HepG2 (cell line): ENCODE data around the gene COPZ2. TPM values are rescaled to one million over a fixed set of nuclear protein-coding genes. Genes with fewer than 3 reads are reported as not detected.
A peak's percentile ranks its signal among the peaks of the same experiment; 100 is the strongest.

ENCODE experiments used
- ADNP ChIP-seq: sonication (generic); formaldehyde crosslinking; IDR thresholded peaks from 2 replicates; pipeline ENCODE4 v1.4.0; 2020; ENCODE audit warnings: missing genetic modification reagents
- ARNTL ChIP-seq: sonication (generic); formaldehyde crosslinking; IDR thresholded peaks from 2 replicates; pipeline ENCODE4 v1.4.0; 2020; ENCODE audit warnings: mild to moderate bottlenecking, missing genetic modification reagents
- CHD4 ChIP-seq: fragments of 200-600 bp; sonication (generic); IDR thresholded peaks from 2 replicates; pipeline ENCODE4 v1.7.0; 2017; ENCODE audit warnings: mild to moderate bottlenecking, low read length, borderline replicate concordance
- GMEB1 ChIP-seq: sonication (generic); formaldehyde crosslinking; IDR thresholded peaks from 2 replicates; pipeline ENCODE4 v1.5.1; 2020; ENCODE audit warnings: missing genetic modification reagents, mild to moderate bottlenecking, borderline replicate concordance
- HOXA7 ChIP-seq: sonication (generic); formaldehyde crosslinking; IDR thresholded peaks from 2 replicates; pipeline ENCODE4 v1.8.1; 2022; ENCODE audit warnings: mild to moderate bottlenecking, missing genetic modification reagents, moderate library complexity
- NAIF1 ChIP-seq: sonication (generic); formaldehyde crosslinking; IDR thresholded peaks from 2 replicates; pipeline ENCODE4 v1.5.0; 2020; ENCODE audit warnings: mild to moderate bottlenecking, missing genetic modification reagents, borderline replicate concordance
- PLRG1 ChIP-seq: fragments of 450-650 bp; conservative IDR thresholded peaks from 2 replicates; pipeline ENCODE4 v1.6.1; 2016
- SUZ12 ChIP-seq: fragments of 150-350 bp; IDR thresholded peaks from 2 replicates; pipeline ENCODE4 v1.6.1; 2014; ENCODE audit warnings: low read depth, low read length
- ZBTB44 ChIP-seq: sonication (generic); formaldehyde crosslinking; IDR thresholded peaks from 2 replicates; pipeline ENCODE4 v1.4.0; 2020; ENCODE audit warnings: missing genetic modification reagents
- ZNF383 ChIP-seq: sonication (generic); formaldehyde crosslinking; IDR thresholded peaks from 2 replicates; pipeline ENCODE4 v1.4.0; 2020; ENCODE audit warnings: missing genetic modification reagents, mild to moderate bottlenecking, borderline replicate concordance
- ZNF510 ChIP-seq: sonication (generic); formaldehyde crosslinking; IDR thresholded peaks from 2 replicates; pipeline ENCODE4 v1.4.0; 2020; ENCODE audit warnings: low read depth, mild to moderate bottlenecking, missing genetic modification reagents
- ZNF543 ChIP-seq: sonication (generic); formaldehyde crosslinking; IDR thresholded peaks from 2 replicates; pipeline ENCODE4 v1.4.0; 2020; ENCODE audit warnings: mild to moderate bottlenecking, missing genetic modification reagents
- ZNF558 ChIP-seq: sonication (generic); formaldehyde crosslinking; IDR thresholded peaks from 2 replicates; pipeline ENCODE4 v1.9.0; 2022; ENCODE audit warnings: mild to moderate bottlenecking, missing genetic modification reagents, borderline replicate concordance
- ZNF619 ChIP-seq: sonication (generic); formaldehyde crosslinking; IDR thresholded peaks from 2 replicates; pipeline ENCODE4 v1.4.0; 2020; ENCODE audit warnings: mild to moderate bottlenecking, missing genetic modification reagents
- ZNF710 ChIP-seq: sonication (generic); formaldehyde crosslinking; IDR thresholded peaks from 2 replicates; pipeline ENCODE4 v1.5.0; 2020; ENCODE audit warnings: mild to moderate bottlenecking, missing genetic modification reagents, borderline replicate concordance
- ZNF777 ChIP-seq: sonication (generic); formaldehyde crosslinking; IDR thresholded peaks from 2 replicates; pipeline ENCODE4 v1.4.0; 2020; ENCODE audit warnings: missing genetic modification reagents
- ZZZ3 ChIP-seq: sonication (generic); formaldehyde crosslinking; IDR thresholded peaks from 2 replicates; pipeline ENCODE4 v1.4.0; 2020; ENCODE audit warnings: missing genetic modification reagents, mild to moderate bottlenecking, borderline replicate concordance
- polyA plus RNA-seq, 8 experiments: library from polyadenylated mRNA; depleted of rRNA in 3 of 8; stranded (reverse) in 7 of 8; unstranded in 1 of 8; fragments of >200 nt; fragmentation: Illumina TruSeq in 4 of 8; extraction: Trizol in 4 of 8; gene quantifications; 2 replicates each; pipeline versions ENCODE4 v1.2.1 to v1.2.3, GENCODE V29; 2011 to 2016; ENCODE audit warnings: low read depth in 4 of 8, missing spikeins in 1 of 8, mixed read lengths in 1 of 8; ENCODE audit not compliant: insufficient read depth in 1 of 8
- total RNA-seq, 5 experiments: library from RNA; depleted of rRNA; stranded (reverse); fragments of >200 nt; fragmentation: Illumina TruSeq; extraction: Trizol; gene quantifications; 2 replicates each; pipeline ENCODE4 v1.2.3, GENCODE V29; 2016; ENCODE audit warnings: low read depth in 1 of 5
- TF ChIP-seq, protein P1 (sequence below): sonication (generic); formaldehyde crosslinking; IDR thresholded peaks from 2 replicates; pipeline ENCODE4 v1.4.0; 2020; ENCODE audit warnings: mild to moderate bottlenecking, missing genetic modification reagents
- TF ChIP-seq, protein P2 (sequence below): sonication (generic); formaldehyde crosslinking; IDR thresholded peaks from 2 replicates; pipeline ENCODE4 v1.4.0; 2020; ENCODE audit warnings: mild to moderate bottlenecking, missing genetic modification reagents
- TF ChIP-seq, protein P3 (sequence below): sonication (generic); formaldehyde crosslinking; IDR thresholded peaks from 2 replicates; pipeline ENCODE4 v1.4.0; 2020; ENCODE audit warnings: low read depth, mild to moderate bottlenecking, missing genetic modification reagents

Gene COPZ2
- total and polyA plus RNA-seq, 2 of the 13 experiments (the other 11 are each of a cell fraction or from before 2014, with no cell fraction given): 0.61 to 1.5 TPM

GRCh38 chr17:48024149-48025039 lies 13.2 kb downstream of the COPZ2 start (continued):
- TF ChIP-seq NAIF1 (CRISPR knock-in tag) (peak; percentile 44; the same call in 1 of the 2 replicates), ZNF510 (CRISPR knock-in tag) (peak; percentile 82; the same call in 1 of the 2 replicates), ZZZ3 (CRISPR knock-in tag) (0 out of 2 replicates have a peak, but pooled peaks have one; percentile 17), ZNF543 (CRISPR knock-in tag) (no peak), ARNTL (CRISPR knock-in tag) (0 out of 2 replicates have a peak, but pooled peaks have one; percentile 25), ZBTB44 (CRISPR knock-in tag) (no peak), PLRG1 (no peak), ZNF710 (no peak), ZNF383 (CRISPR knock-in tag) (peak; percentile 92; the same call in 1 of the 2 replicates), CHD4 (peak; percentile 71), SUZ12 (no peak), HOXA7 (CRISPR knock-in tag) (no peak), ZNF777 (no peak), ADNP (CRISPR knock-in tag) (peak; percentile 65; the same call in 1 of the 2 replicates), ZNF558 (CRISPR knock-in tag) (no peak), ZNF619 (CRISPR knock-in tag) (no peak), GMEB1 (no peak)
- TF ChIP-seq, protein P1, sequence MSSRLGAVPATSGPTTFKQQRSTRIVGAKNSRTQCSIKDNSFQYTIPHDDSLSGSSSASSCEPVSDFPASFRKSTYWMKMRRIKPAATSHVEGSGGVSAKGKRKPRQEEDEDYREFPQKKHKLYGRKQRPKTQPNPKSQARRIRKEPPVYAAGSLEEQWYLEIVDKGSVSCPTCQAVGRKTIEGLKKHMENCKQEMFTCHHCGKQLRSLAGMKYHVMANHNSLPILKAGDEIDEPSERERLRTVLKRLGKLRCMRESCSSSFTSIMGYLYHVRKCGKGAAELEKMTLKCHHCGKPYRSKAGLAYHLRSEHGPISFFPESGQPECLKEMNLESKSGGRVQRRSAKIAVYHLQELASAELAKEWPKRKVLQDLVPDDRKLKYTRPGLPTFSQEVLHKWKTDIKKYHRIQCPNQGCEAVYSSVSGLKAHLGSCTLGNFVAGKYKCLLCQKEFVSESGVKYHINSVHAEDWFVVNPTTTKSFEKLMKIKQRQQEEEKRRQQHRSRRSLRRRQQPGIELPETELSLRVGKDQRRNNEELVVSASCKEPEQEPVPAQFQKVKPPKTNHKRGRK (CRISPR knock-in tag): peak; percentile 87
- TF ChIP-seq, protein P2, sequence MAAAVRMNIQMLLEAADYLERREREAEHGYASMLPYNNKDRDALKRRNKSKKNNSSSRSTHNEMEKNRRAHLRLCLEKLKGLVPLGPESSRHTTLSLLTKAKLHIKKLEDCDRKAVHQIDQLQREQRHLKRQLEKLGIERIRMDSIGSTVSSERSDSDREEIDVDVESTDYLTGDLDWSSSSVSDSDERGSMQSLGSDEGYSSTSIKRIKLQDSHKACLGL (CRISPR knock-in tag): 0 out of 2 replicates have a peak, but pooled peaks have one; percentile 78
- TF ChIP-seq, protein P3, sequence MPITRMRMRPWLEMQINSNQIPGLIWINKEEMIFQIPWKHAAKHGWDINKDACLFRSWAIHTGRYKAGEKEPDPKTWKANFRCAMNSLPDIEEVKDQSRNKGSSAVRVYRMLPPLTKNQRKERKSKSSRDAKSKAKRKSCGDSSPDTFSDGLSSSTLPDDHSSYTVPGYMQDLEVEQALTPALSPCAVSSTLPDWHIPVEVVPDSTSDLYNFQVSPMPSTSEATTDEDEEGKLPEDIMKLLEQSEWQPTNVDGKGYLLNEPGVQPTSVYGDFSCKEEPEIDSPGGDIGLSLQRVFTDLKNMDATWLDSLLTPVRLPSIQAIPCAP (CRISPR knock-in tag): 0 out of 2 replicates have a peak, but pooled peaks have one; percentile 21
